ENCODE data around the gene EPB41L4A. TPM values are rescaled to one million over a fixed set of nuclear protein-coding genes. Genes with fewer than 3 reads are reported as not detected.

EPB41L4A gene
- total RNA-seq, 1 experiment from 2014 or later: 5.2 TPM

DNA sequence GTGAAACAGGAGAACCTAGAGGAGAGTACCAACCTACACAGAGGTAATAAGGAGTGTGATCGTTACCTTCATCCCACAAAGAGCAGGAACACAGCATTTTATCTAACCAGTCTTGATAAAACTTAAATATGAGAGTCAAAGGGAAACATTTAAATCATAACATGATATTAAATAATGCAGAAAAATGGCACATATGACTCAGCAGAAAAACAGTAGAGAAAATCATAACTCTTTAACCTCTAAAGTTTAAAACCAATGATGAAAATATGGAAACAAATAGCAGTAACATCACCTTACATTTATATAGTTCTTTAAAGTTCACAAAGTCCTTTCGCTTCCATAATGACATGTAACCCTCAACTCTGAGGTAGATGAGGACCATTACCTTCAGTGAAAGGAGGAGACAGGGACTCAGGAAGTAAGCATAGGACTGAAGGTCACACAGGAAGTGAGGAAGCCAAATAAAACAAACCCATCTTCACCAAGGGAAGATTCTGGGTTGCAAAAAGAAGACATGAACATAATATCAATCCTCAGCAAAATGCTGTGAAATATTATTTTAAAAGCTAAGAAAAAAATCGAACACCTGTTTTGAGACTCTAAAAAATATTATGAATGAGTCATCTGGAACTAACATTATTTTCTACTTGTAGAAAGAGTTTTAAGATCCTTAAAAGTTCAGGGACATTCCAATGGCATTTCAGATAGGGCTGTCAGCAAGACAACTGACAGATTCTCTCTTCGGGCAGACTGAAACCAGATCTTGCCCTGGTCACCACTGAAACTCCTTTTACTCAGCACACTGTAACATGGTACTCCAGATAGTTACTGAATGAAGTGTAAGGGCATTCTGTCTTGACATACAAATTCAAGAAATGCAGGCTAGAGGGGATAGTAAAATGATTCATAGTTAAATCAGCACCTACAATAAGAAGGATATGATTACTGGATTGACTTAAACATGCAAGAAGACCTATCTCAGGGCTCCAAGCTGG is 148.5 kb downstream of the EPB41L4A start:
- DNase-seq (ENCODE audit: low spot score) (no peak), ATAC-seq (no peak)
- Mint-ChIP-seq H3K27me3 (ENCODE audit: low read depth) (no peaks in the 10 kb centered on the region), H3K4me3 (no peak overlapping the region), H3K36me3 (no peaks in the 10 kb centered on the region), H3K27ac (no peak overlapping the region), H3K9me3 (no peaks in the 10 kb centered on the region), H3K4me1 (peaks cover 9% of the 10 kb centered on the region)
- TF ChIP-seq TEAD1 (CRISPR knock-in tag; IDR thresholded peaks at IDR 0.05) (no peak), CBFB (CRISPR knock-in tag; IDR thresholded peaks at IDR 0.05; ENCODE audit: low read depth) (no peak), MXD4 (CRISPR knock-in tag; IDR thresholded peaks at IDR 0.05; ENCODE audit: borderline replicate concordance) (no peak), ZBTB21 (CRISPR knock-in tag; IDR thresholded peaks at IDR 0.05; ENCODE audit: borderline replicate concordance) (no peak)
- TF ChIP-seq, protein P1, sequence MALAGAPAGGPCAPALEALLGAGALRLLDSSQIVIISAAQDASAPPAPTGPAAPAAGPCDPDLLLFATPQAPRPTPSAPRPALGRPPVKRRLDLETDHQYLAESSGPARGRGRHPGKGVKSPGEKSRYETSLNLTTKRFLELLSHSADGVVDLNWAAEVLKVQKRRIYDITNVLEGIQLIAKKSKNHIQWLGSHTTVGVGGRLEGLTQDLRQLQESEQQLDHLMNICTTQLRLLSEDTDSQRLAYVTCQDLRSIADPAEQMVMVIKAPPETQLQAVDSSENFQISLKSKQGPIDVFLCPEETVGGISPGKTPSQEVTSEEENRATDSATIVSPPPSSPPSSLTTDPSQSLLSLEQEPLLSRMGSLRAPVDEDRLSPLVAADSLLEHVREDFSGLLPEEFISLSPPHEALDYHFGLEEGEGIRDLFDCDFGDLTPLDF (CRISPR knock-in tag; IDR thresholded peaks at IDR 0.05): no peak
- TF ChIP-seq, protein P2, sequence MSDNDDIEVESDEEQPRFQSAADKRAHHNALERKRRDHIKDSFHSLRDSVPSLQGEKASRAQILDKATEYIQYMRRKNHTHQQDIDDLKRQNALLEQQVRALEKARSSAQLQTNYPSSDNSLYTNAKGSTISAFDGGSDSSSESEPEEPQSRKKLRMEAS (CRISPR knock-in tag; IDR thresholded peaks at IDR 0.05): no peak
- POLR2A ChIA-PET: interaction anchor here (0.6 kb wide), 1 partner anchor 1250 kb away, joined by 3 read pairs; no protein-coding TSS in a partner anchor
- CTCF ChIA-PET: interaction anchor here (1.9 kb wide), 1 partner anchor 150 kb away, joined by 5 read pairs; no protein-coding TSS in a partner anchor

DNA sequence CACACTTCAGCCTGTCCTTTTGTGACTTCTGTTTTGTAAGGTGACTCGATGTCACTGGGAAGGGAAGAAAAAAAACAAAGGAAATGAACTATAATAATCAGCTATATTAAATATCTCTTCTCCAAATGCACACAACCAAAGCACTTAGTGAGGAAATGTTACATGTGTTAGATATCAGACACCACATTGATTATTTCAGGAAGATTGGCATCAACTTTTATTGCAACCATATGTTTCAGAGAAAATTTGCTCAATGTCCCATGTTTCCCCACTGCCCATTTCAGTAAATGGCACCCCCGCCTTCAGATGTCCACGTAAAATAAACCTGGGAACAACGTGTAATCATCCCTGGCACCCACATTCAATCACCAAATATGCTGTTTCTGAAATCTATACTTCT is 151.8 kb downstream of the EPB41L4A start:
- CTCF ChIA-PET: interaction anchor here (1.3 kb wide), 1 partner anchor 226 kb away, joined by 3 read pairs; no protein-coding TSS in a partner anchor

DNA sequence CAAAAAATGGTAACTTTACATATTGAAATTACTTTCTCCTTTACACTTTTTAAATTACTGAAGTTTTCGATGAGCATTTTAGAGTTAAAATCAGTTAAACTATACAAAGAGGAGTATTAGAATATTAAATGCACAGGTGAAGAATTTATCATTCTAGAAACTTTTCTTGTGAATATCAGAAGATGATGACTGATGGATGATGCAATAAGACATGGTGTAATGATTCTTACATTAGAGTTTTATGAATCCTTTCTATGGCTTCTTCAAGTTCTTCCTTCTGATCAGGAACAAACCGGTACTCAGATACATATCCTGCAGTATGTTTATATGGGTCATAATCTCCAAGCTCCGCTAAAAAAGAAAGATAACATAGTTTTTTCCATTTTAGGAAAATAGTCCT is 154.4 kb downstream of the EPB41L4A start:
- TF ChIP-seq ZNF317 (CRISPR knock-in tag; IDR thresholded peaks at IDR 0.05; ENCODE audit: borderline replicate concordance, low read depth): no peak
- TF ChIP-seq, protein P3, sequence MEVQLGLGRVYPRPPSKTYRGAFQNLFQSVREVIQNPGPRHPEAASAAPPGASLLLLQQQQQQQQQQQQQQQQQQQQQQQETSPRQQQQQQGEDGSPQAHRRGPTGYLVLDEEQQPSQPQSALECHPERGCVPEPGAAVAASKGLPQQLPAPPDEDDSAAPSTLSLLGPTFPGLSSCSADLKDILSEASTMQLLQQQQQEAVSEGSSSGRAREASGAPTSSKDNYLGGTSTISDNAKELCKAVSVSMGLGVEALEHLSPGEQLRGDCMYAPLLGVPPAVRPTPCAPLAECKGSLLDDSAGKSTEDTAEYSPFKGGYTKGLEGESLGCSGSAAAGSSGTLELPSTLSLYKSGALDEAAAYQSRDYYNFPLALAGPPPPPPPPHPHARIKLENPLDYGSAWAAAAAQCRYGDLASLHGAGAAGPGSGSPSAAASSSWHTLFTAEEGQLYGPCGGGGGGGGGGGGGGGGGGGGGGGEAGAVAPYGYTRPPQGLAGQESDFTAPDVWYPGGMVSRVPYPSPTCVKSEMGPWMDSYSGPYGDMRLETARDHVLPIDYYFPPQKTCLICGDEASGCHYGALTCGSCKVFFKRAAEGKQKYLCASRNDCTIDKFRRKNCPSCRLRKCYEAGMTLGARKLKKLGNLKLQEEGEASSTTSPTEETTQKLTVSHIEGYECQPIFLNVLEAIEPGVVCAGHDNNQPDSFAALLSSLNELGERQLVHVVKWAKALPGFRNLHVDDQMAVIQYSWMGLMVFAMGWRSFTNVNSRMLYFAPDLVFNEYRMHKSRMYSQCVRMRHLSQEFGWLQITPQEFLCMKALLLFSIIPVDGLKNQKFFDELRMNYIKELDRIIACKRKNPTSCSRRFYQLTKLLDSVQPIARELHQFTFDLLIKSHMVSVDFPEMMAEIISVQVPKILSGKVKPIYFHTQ (CRISPR knock-in tag; IDR thresholded peaks at IDR 0.05): no peak
- POLR2A ChIA-PET: no interaction called here
- CTCF ChIA-PET: no interaction called here
- no peaks in the 10 kb centered on the region; the same call in none of the 2 replicates for H3K4me1 Mint-ChIP-seq
- DNase-seq (ENCODE audit: low spot score): no peak
- no peaks in the 10 kb centered on the region for H3K36me3 Mint-ChIP-seq
- H3K9me3 Mint-ChIP-seq: no peaks in the 10 kb centered on the region
- H3K4me3 Mint-ChIP-seq: no peak overlapping the region
- no peak for ATAC-seq
- no peak overlapping the region for H3K27ac Mint-ChIP-seq
- no peaks in the 10 kb centered on the region for H3K27me3 Mint-ChIP-seq (ENCODE audit: low read depth)

More for the DNA sequence above, 151.8 kb downstream of the EPB41L4A start:
- TF ChIP-seq, protein P4, sequence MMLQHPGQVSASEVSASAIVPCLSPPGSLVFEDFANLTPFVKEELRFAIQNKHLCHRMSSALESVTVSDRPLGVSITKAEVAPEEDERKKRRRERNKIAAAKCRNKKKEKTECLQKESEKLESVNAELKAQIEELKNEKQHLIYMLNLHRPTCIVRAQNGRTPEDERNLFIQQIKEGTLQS (CRISPR knock-in tag; conservative IDR thresholded peaks at IDR 0.05): no peak
- TF ChIP-seq, protein P5, sequence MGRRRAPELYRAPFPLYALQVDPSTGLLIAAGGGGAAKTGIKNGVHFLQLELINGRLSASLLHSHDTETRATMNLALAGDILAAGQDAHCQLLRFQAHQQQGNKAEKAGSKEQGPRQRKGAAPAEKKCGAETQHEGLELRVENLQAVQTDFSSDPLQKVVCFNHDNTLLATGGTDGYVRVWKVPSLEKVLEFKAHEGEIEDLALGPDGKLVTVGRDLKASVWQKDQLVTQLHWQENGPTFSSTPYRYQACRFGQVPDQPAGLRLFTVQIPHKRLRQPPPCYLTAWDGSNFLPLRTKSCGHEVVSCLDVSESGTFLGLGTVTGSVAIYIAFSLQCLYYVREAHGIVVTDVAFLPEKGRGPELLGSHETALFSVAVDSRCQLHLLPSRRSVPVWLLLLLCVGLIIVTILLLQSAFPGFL (CRISPR knock-in tag; IDR thresholded peaks at IDR 0.05; ENCODE audit: borderline replicate concordance): no peak
- no peak for TF ChIP-seq PRRX2 (CRISPR knock-in tag; IDR thresholded peaks at IDR 0.05)
- TF ChIP-seq, protein P6, sequence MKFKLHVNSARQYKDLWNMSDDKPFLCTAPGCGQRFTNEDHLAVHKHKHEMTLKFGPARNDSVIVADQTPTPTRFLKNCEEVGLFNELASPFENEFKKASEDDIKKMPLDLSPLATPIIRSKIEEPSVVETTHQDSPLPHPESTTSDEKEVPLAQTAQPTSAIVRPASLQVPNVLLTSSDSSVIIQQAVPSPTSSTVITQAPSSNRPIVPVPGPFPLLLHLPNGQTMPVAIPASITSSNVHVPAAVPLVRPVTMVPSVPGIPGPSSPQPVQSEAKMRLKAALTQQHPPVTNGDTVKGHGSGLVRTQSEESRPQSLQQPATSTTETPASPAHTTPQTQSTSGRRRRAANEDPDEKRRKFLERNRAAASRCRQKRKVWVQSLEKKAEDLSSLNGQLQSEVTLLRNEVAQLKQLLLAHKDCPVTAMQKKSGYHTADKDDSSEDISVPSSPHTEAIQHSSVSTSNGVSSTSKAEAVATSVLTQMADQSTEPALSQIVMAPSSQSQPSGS (CRISPR knock-in tag; IDR thresholded peaks at IDR 0.05; ENCODE audit: borderline replicate concordance, low read depth): no peak
- TF ChIP-seq GRHL2 (CRISPR knock-in tag; IDR thresholded peaks at IDR 0.05; ENCODE audit: insufficient replicate concordance, severe bottlenecking): no peak
- no peak for TF ChIP-seq ZNF423 (CRISPR knock-in tag; IDR thresholded peaks at IDR 0.05)
- no peak for TF ChIP-seq TEAD1 (CRISPR knock-in tag; IDR thresholded peaks at IDR 0.05)
- TF ChIP-seq, protein P7, sequence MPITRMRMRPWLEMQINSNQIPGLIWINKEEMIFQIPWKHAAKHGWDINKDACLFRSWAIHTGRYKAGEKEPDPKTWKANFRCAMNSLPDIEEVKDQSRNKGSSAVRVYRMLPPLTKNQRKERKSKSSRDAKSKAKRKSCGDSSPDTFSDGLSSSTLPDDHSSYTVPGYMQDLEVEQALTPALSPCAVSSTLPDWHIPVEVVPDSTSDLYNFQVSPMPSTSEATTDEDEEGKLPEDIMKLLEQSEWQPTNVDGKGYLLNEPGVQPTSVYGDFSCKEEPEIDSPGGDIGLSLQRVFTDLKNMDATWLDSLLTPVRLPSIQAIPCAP (CRISPR knock-in tag; IDR thresholded peaks at IDR 0.05): no peak
- TF ChIP-seq ESRRA (CRISPR knock-in tag; IDR thresholded peaks at IDR 0.05; ENCODE audit: borderline replicate concordance): no peak
- TF ChIP-seq SOX15 (CRISPR knock-in tag; IDR thresholded peaks at IDR 0.05): no peak
- TF ChIP-seq SP1 (CRISPR knock-in tag; conservative IDR thresholded peaks at IDR 0.05): no peak
- TF ChIP-seq ZNF232 (CRISPR knock-in tag; IDR thresholded peaks at IDR 0.05): no peak
- no peak overlapping the region for H3K4me3 Mint-ChIP-seq
- no peak for DNase-seq (ENCODE audit: low spot score)
- no peaks in the 10 kb centered on the region for H3K27me3 Mint-ChIP-seq (ENCODE audit: low read depth)
- no peaks in the 10 kb centered on the region for H3K36me3 Mint-ChIP-seq
- POLR2A ChIA-PET: no interaction called here
- H3K4me1 Mint-ChIP-seq: peaks cover 9% of the 10 kb centered on the region
- no peak overlapping the region for H3K27ac Mint-ChIP-seq
- H3K9me3 Mint-ChIP-seq: no peaks in the 10 kb centered on the region
- ATAC-seq: no peak
